ENCODE measurements around the gene LMAN1.
A peak's percentile ranks its signal among the peaks of the same experiment; 100 is the strongest.

Gene LMAN1

DNA sequence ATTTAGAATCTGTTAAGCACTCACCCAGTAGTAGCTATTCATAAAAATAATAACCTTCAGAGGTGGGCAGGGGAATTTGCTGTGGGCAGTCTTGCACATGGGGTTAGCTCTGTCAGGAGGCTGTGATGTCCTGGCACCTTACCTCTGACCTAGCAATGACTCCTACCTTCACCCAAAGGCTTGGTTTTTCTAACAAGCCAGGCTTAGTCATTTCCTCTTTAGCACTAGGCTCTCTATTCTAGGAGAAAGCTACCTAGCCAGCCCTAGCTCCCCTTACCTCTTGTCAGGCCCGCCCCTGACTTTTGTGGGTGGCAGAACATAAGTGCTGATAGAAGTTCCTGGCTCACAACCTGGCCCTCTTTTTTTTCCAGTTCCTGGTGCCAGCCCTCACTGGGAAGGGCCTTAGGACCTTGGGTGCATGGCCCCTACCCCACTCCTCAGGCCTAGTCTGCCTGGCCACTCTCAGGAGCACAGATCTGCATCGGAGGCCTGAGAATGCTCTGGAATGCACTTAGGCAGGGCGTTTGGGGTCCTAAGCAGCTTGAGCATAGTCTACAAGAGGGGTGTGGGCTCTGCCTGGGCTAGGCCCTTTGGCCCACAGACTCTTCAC is 58.3 kb downstream of the LMAN1 start:
- ATAC-seq (peak; percentile 90), DNase-seq (peak in 1 of 2 donors; percentile 13)
- Mint-ChIP-seq H3K27ac (no peak overlapping the region), H3K4me3 (no peak overlapping the region), H3K4me1 (no peaks in the 10 kb centered on the region), H3K27me3 (peaks cover 37% of the 10 kb centered on the region), H3K9me3 (no peaks in the 10 kb centered on the region)

DNA sequence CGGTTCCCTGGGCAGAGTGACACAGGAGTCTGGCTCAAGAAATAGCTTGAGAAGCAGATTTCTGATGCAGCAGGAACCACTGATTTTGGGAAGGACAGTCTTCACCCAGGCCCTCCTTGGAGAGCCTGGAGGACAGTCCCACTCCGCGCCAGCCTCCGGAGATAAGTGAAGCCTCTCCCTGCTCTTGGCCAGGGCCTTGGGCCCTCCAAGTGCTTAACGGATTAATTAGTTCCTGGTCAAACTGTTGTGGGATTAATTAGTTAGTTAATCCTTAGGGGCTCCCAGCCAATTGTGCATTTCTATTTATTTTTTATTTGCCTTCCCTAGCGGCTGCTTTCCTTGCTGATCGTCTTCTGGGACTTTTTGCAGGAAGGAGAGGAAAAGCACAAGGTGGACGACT is 60.2 kb downstream of the LMAN1 start:
- Mint-ChIP-seq H3K27ac (no peak overlapping the region), H3K4me3 (no peak overlapping the region), H3K9me3 (no peaks in the 10 kb centered on the region), H3K4me1 (no peaks in the 10 kb centered on the region), H3K27me3 (peaks cover 42% of the 10 kb centered on the region)
- no peak for DNase-seq
- ATAC-seq, result no peak

DNA sequence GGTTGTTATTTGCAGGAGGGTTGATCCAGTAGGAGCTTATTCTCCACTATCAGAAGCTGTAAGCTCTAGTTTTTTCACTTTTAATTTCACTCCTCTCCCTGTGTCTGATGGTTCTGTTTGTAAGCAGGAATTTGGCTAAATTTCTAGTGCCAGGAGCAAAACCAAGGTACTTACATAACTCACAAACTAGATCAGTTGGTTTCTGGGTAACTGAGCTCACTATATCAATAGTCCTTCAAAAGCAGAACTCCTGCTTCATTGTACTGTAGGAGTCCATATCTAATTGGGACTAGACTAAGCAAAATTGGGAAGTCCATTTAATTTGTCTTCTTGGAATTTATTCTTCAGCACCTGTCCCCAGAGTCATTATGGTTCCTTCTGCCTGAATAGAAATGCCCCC is 65.7 kb downstream of the LMAN1 start:
- Mint-ChIP-seq H3K4me1 (no peaks in the 10 kb centered on the region), H3K27ac (no peak overlapping the region), H3K9me3 (no peaks in the 10 kb centered on the region), H3K27me3 (peaks cover 55% of the 10 kb centered on the region), H3K4me3 (no peak overlapping the region)
- DNase-seq (no peak), ATAC-seq (no peak)

DNA sequence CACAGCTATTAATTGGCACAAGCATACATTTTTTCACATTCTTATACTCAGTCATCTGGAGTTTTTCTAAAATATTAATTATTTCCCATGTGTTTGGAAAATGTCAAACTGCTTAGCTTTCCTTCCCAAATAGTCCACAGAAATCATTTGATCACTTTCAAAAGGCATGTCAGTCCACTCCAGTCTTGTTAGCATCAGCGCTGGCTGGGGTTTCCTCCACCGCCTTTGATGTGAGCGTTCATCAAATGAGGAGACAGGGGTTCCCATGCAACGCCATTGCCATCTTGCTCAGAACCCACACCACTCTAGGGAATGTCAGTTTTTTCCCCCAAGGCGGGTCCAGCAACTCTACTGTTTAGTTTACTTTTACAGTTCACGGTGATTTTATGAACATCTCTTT is 72.7 kb downstream of the LMAN1 start:
- H3K4me3 Mint-ChIP-seq, result no peak overlapping the region
- DNase-seq (no peak), ATAC-seq (no peak)
- H3K9me3 Mint-ChIP-seq, result no peaks in the 10 kb centered on the region
- H3K27me3 Mint-ChIP-seq, result peaks cover 52% of the 10 kb centered on the region
- H3K27ac Mint-ChIP-seq, result no peak overlapping the region
- no peaks in the 10 kb centered on the region for H3K4me1 Mint-ChIP-seq

DNA sequence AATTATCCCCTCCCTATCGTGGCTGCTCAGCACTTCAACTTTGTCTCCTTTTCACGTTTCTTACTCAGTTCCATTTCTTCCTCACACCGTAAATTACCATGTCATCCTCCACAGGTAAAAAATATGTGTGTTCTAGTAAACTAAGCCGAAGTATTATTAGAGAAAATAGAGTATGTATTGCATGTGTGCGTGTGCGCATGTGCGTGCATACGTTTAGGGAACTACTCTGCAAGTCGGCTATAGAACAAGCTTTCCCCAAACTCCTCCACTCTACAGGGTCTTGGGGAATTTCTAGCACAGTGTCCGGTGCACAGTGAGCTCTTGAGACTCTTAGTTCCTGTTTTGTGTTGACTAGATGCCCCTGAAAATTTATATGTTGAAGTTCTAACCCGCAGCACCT is 76.7 kb downstream of the LMAN1 start:
- Mint-ChIP-seq H3K9me3 (no peaks in the 10 kb centered on the region), H3K4me3 (no peak overlapping the region), H3K4me1 (no peaks in the 10 kb centered on the region), H3K27ac (no peak overlapping the region), H3K27me3 (peaks cover 79% of the 10 kb centered on the region)
- DNase-seq, result no peak
- ATAC-seq, result no peak

DNA sequence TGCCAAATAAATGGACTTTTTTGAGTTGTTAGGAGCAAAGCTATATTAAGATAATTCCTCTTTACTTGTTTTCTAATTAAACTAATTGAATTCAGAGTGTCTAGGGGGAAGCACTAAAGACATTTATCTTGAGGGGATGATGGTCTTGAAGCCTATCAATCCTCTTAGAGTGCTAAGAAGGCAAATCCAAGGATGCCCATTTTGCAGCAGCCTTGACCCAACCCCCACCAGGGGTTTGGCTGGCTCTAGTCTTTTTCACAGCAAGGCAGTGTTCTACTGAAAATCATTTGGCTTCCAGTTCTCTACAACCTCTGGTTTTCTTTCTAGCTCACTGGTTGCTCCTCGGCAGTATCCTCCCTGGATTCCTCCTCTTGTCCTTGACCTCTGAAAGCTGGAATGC is 79.3 kb downstream of the LMAN1 start:
- no peak overlapping the region for H3K27ac Mint-ChIP-seq
- H3K4me3 Mint-ChIP-seq, result no peak overlapping the region
- no peaks in the 10 kb centered on the region for H3K4me1 Mint-ChIP-seq
- peaks cover 85% of the 10 kb centered on the region for H3K27me3 Mint-ChIP-seq
- DNase-seq (no peak), ATAC-seq (no peak)
- no peaks in the 10 kb centered on the region for H3K9me3 Mint-ChIP-seq

DNA sequence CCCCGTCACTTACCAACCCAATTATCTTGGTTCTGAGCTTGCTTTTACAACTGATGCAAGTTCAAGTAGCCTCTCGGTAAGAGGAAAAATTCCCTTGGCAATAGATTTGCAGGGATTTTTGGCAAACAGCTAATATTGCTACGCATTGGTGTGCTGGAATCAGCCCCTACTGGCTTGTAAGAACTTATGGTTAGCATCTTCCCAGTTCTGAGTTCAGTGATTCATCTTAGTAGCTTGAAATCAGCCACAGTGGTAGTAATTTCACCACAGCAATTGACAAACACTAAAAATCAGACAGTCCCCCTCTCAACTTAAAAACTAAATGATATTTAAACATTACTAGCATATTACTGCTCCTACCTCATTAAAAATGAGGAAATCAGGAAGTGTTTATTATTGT is 79.9 kb downstream of the LMAN1 start:
- DNase-seq, result no peak
- peaks cover 85% of the 10 kb centered on the region for H3K27me3 Mint-ChIP-seq

DNA sequence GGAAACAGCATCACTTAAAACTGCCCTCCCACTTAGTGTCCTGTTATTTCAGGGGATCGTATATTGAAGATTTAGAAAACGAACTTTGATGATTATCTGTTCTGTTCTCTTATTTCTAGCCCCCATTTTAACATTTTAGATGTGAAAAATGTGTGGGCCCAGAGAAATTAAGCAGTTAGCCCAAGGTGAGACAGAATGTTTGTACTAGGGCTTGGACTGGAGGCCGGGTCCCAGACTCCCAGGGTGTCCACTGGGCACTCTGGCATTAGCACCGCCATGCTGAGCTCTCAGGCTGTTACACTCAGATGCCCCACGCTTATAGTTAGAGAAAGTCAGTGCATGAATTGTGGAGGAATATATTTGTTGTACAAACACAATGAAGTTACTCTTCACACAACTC is 80.3 kb downstream of the LMAN1 start:
- Mint-ChIP-seq H3K9me3 (no peaks in the 10 kb centered on the region), H3K4me3 (no peak overlapping the region), H3K4me1 (peaks cover 7% of the 10 kb centered on the region), H3K27ac (no peak overlapping the region), H3K27me3 (peaks cover 85% of the 10 kb centered on the region)
- DNase-seq (no peak), ATAC-seq (no peak)

More for the DNA sequence above, 79.9 kb downstream of the LMAN1 start:
- no peak overlapping the region for H3K27ac Mint-ChIP-seq
- no peaks in the 10 kb centered on the region for H3K9me3 Mint-ChIP-seq
- H3K4me3 Mint-ChIP-seq, result no peak overlapping the region
- peaks cover 3% of the 10 kb centered on the region for H3K4me1 Mint-ChIP-seq
- ATAC-seq, result no peak

Measured in stimulated activated naive CD8-positive, alpha-beta T cell treated with anti-CD3 and anti-CD28 coated beads, Interleukin-15, amount 100 ng/mL, for 72 hours (primary cell).